GM18951 (cell line): Measurements from ENCODE around the gene CFC1B.
"Not testable (repeated sequence)": the region's sequence is repeated elsewhere in the genome, so short reads cannot be mapped to it uniquely, and the experiment has no call there.

Experiments
- in situ Hi-C: fragments of 300-500 bp; cut with MboI; formaldehyde crosslinking; loops from one replicate; pipeline ENCODE4 v1.12.0; 2022; ENCODE audit warnings: low sequenced_read_pairs, mixed read lengths, inconsistent platforms; ENCODE audit not compliant: unreplicated experiment

Gene CFC1B

DNA sequence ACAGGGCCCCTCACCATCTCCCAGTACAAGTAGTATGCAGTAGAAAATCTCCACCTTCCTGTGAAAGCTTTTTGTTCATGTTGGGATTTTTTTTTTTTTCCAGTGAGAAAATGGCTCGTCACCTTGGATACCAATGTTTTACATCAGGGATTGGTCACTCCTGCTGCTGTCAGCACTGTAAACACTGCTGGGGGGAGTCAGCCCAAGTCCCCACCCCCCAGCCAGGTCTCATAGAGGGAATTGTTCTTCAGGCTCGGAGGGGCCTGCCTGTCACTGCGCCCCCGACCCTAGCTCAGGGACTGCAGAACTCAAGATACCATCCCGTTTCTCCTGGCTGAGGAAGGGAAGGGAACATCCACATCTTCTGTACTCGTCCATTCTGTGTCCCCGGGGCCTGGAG, at the start of gene CFC1B:
CFC1B (plus strand) TSS at position 231 of the 400 bp plus-strand sequence. CDS start 263 bp downstream, outside the sequence.
- in situ Hi-C loops = not testable (repeated sequence)

DNA sequence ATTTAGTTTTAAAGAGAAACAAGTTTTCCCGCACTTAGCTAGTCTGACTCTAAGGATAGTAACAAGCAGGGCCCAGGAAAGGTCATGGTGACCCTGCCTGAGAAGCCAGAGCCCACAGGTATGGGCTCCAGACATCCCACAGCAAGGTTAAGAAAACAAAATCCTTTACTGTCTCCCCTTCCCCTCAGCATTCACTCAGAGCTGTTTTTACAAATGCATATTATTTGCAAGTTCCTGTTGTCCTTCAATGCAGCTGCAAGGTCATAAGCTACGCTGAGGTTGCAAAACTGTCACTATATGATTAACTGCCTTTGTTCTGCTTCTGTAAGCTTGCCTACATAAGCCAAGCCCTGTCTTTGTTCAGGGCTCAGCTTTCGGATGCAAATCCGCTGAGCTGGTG, 29.9 kb upstream of the CFC1B start:
- in situ Hi-C loops = not testable (repeated sequence)

DNA sequence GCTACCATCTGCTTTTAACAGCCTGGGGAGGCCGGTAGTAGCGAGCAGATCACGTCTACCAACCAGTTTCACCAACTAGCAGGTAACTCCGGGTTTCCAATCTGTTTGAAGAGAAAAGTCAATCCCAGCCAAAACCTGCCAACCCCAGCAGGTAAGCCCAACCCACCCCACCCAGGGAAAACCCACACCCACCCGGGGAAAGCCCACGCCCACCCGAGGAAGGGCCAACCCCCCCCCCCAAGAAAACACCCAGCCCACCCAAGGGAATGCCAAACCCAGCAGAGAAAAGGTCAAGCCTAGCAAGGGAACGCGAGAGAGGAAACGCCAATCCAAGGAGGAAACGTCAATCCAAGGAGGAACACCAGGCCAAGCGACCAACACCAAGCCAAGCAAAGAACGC, 11.8 kb upstream of the CFC1B start, which contains the start of gene POTEI:
POTEI (minus strand) TSS at position 101 of the 400 bp plus-strand sequence; CDS start at position 8, 93 bp downstream.
- in situ Hi-C loops = not testable (repeated sequence)

DNA sequence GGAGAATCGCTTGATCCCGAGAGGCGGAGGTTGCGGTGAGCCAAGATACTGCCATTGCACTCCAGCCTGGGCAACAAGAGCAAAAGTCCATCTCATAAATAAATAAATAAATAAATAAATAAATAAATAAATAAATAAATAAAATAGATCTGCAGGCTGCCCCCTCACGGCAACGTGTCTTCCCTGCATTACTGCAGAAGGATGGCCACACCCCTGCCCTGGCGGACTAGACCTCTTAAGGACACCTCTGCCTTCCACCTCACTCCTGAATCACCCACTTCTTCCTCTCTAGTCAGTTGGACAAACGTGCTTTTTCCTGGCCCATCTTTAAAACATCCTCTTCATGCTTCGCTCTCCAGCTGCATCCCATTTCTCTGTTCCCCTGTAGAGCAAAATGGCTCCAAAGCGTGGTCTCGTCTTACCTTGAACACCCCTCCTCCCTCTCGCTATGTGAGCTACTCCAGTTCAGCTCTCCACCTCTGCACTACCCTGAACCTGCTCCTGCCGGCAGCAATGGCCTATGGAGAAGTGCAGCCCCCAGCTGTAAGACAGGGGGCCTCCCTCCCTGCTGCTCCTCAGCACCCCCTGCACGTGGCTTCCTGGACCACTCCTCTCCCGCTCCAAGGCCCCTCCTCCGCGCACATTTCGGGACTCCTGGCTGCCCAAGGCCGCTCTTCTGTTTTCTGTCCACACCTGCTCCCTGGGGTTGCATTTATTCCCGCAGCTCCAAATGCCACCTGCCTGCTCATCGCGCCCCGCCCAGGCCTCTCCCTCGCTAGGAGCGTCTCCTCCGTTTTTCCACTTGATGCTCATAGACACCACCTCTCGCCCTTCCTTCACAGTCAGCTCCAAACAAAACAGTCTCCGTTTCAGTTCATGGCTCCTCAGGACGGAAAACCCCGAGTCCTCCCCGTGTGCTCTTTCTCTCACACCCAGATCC, 9.9 kb upstream of the CFC1B start:
- in situ Hi-C loops = not testable (repeated sequence)

DNA sequence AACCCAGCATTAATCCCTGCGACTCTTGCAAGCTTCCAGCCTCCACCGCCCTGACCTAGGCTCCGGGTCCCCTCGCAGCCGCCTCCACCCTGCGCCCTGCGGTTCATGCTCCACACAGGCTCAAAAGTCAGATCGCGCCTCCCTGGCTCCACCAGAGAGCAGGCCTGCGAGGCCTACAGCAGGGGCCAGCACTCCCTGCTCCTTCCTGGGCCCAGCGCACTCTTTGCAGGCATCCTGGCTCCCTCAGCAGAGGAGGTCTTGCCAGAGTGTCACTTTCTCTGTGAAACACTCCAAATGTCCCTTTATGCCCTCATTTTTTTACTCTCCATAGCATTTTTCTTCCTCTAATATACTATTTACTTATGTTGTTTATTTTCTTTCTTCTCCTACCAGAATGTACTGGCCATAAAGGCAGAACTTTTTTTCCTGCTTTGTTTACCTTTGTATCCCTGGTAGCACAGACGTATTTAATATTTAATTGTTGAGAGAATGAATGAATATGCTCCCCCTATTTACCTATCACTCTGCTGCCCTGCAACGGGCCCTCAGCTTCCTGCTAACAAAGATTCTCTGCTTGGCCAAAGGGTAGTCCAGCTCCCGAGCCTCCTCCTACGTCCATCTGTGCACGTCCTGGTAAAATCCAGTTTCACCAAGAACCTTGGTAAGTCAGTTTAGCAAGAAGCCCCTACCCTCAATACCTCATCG, 9.1 kb upstream of the CFC1B start:
- in situ Hi-C loops = not testable (repeated sequence)

- in situ Hi-C loops = not testable (repeated sequence)
Observed at GRCh38 chr2:130518516-130519106, 2.4 kb upstream of the CFC1B start.

- in situ Hi-C loops = not testable (repeated sequence)
Observed at GRCh38 chr2:130522390-130522789, 1.4 kb downstream of the CFC1B start.

DNA sequence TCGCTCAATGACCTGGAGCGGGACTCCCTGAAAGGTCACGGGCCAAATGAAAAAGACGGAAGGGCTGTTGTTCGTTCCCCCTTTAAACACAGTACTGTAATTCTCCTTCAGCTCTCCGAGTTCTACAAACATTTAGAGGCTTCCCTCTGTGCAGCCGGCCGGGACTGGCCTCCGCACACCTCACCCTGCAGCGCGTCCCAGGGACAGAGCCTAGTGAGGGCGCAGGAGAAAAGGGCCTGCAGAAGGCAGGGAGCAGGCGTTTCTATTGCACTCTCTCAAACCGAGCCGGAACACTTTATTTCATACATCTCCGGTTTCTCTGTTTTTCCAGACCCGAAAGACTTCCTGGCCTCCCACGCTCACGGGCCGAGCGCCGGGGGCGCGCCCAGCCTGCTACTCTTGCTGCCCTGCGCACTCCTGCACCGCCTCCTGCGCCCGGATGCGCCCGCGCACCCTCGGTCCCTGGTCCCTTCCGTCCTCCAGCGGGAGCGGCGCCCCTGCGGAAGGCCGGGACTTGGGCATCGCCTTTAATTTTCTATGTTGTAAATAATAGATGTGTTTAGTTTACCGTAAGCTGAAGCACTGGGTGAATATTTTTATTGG, 6.4 kb downstream of the CFC1B start:
- in situ Hi-C loops = not testable (repeated sequence)

DNA sequence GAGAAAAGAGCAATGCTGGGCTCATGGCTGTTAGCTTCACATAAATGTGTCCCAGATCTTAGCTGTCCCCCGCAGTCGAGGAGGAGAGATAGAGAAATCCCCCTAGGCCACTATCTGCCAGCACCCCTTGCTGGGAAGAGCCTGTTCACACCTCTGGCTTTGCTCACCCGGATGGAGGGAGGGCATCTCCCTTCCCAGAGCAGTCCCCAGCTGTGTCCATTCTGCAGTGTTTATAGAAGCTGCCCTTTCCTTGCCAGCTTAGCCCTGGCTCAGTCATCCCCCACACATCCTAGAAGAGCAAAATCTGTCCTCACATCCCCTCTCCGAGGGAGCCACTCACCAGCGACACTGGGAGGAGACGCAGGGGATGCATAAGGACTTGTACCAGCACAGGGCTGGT, 8.5 kb downstream of the CFC1B start:
- in situ Hi-C loops = not testable (repeated sequence)

DNA sequence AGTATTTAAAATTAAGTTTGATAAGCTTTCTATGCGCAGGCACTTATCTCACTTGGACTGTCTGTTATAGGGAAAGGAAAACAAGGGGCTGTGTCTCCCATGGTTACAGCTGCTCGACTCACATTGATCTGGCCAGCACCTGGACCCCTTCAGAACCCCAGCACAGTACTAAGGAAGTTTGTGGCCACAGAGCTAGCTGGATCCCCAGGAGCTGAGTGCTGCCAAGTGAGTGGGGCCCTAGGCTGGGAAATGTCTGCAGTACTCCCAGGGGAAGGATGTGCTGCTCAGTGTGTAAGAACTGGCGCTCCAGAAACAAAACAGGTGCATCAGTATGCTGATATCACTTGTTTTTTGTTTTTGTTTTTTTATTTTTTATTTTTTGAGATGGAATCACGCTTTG, 9.2 kb downstream of the CFC1B start:
- in situ Hi-C loops = not testable (repeated sequence)

DNA sequence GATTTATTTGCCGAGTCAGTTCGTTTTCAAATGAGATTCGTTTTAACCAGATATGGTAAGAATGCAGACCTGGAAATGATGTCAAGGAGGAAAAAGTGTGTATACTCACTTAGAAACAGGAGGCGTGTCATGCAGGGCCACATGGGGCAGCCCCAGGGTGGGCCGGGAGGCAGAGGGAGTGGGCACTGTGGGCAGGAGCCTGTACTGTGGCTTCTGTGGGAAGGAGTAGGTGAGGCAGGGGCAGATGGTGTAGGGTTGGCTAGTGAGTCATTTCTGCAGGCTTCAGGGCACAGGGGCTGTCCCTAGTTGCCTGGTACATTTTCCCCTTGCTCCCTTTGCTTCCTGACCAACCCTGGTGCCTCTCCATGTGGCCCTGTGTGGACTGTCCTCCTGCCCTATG, 10.2 kb downstream of the CFC1B start:
- in situ Hi-C loops = not testable (repeated sequence)

- in situ Hi-C loops = not testable (repeated sequence)
Observed at GRCh38 chr2:130531672-130532071, 10.7 kb downstream of the CFC1B start.

- in situ Hi-C loops = not testable (repeated sequence)
Observed at GRCh38 chr2:130536654-130537053, 15.6 kb downstream of the CFC1B start.

DNA sequence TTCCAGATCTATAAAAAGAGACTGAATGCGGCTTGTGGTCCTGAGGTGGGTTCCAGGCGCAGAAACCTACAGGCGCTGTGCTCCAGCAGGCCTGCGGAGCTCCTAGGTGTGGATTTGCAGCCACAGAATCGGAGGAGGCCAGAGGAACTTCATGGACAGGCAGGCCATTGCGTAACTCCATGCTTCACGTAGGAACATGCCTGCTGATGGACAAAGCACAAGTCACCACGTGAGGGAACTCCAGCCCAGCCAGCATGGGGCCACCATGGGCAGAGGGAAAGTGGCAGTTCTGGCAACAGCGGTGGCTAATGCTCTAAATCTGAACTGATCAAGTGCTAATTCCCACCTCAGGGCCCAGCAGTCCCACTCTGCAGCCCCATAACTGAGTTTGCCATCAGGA, 17.2 kb downstream of the CFC1B start:
- in situ Hi-C loops = not testable (repeated sequence)

- in situ Hi-C loops = not testable (repeated sequence)
Observed at GRCh38 chr2:130542789-130543188, 21.8 kb downstream of the CFC1B start.

GRCh38 chr2:130543785-130544528, 22.9 kb downstream of the CFC1B start:
- in situ Hi-C loops = not testable (repeated sequence)

- in situ Hi-C loops = not testable (repeated sequence)
Observed at GRCh38 chr2:130544978-130545377, 24.0 kb downstream of the CFC1B start.

- in situ Hi-C loops = not testable (repeated sequence)
Observed at GRCh38 chr2:130548418-130548817, 27.4 kb downstream of the CFC1B start.

GRCh38 chr2:130549475-130549874, 28.5 kb downstream of the CFC1B start:
- in situ Hi-C loops = not testable (repeated sequence)
